ENCODE measurements around the gene FABP1. TPM values are rescaled to one million over a fixed set of nuclear protein-coding genes. Genes with fewer than 3 reads are reported as not detected.

FABP1 gene
- total and polyA plus RNA-seq, 2 donors (not counting 1 experiment from before 2014, with no cell fraction given), result not detected

DNA sequence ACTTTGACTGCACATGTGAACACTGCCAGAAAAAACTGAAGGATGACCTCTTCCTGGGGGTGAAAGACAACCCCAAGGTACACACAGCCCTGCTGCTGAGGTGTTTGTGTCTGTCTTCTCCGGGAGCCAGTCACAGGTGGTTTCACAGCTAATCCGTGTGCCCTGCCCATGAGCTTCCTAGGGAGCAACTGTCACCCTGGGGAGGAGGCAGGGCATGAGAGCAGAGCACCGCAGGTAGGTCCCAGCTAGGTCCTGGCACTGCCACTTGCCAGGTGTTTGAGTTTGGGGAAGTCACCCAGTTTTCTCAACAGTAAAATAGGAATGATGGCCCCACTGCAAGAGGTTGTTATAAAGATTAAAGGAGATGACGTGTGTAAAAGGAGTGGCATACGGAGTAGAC is 31.2 kb downstream of the FABP1 start:
- H3K36me3 ChIP-seq (ENCODE audit: control insufficient read depth, insufficient read depth, low read length), result no peaks in the 10 kb centered on the region
- H3K9ac ChIP-seq (ENCODE audit: insufficient read depth, low read length), result no peak overlapping the region
- H3K27me3 ChIP-seq (ENCODE audit: control insufficient read depth, insufficient read depth, low read length), result peaks cover 3% of the 10 kb centered on the region
- no peak overlapping the region for H3K27ac ChIP-seq (ENCODE audit: insufficient read depth, low read length)
- H2AFZ ChIP-seq (ENCODE audit: low read length), result no peak overlapping the region
- DNase-seq (ENCODE audit: low read depth in 2 of 2), result no peak
- H3K4me1 ChIP-seq (ENCODE audit: control insufficient read depth, extremely low read depth, insufficient read depth, low read length), result no peaks in the 10 kb centered on the region
- TF ChIP-seq EZH2 (IDR thresholded peaks at IDR 0.05; ENCODE audit: low read length, missing control alignments), result no peak
- TF ChIP-seq, protein P1, sequence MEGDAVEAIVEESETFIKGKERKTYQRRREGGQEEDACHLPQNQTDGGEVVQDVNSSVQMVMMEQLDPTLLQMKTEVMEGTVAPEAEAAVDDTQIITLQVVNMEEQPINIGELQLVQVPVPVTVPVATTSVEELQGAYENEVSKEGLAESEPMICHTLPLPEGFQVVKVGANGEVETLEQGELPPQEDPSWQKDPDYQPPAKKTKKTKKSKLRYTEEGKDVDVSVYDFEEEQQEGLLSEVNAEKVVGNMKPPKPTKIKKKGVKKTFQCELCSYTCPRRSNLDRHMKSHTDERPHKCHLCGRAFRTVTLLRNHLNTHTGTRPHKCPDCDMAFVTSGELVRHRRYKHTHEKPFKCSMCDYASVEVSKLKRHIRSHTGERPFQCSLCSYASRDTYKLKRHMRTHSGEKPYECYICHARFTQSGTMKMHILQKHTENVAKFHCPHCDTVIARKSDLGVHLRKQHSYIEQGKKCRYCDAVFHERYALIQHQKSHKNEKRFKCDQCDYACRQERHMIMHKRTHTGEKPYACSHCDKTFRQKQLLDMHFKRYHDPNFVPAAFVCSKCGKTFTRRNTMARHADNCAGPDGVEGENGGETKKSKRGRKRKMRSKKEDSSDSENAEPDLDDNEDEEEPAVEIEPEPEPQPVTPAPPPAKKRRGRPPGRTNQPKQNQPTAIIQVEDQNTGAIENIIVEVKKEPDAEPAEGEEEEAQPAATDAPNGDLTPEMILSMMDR (conservative IDR thresholded peaks at IDR 0.05 in 1 of 2, IDR thresholded peaks at IDR 0.05 in 1 of 2; ENCODE audit: low read depth in 1 of 2, low read length in 2 of 2), result no peak
- no peaks in the 10 kb centered on the region for H3K9me3 ChIP-seq (ENCODE audit: control insufficient read depth, insufficient read depth, low read depth, low read length)
- no peaks in the 10 kb centered on the region for H3K79me2 ChIP-seq (ENCODE audit: control insufficient read depth, insufficient read depth, low read length)
- no peaks in the 10 kb centered on the region for H4K20me1 ChIP-seq (ENCODE audit: control insufficient read depth, extremely low read depth, insufficient read depth, low read length)
- no peak overlapping the region for H3K4me3 ChIP-seq (replicated peaks in 1 of 4; ENCODE audit: control extremely low read depth in 1 of 4, insufficient read depth in 1 of 4, low read depth in 3 of 4, low read length in 4 of 4)
- H3K4me2 ChIP-seq (ENCODE audit: extremely low read depth, insufficient read depth, low read length), result no peak overlapping the region

- H3K4me3 ChIP-seq (replicated peaks in 1 of 4; ENCODE audit: control extremely low read depth in 1 of 4, insufficient read depth in 1 of 4, low read depth in 3 of 4, low read length in 4 of 4), result no peak overlapping the region
- no peaks in the 10 kb centered on the region for H4K20me1 ChIP-seq (ENCODE audit: control insufficient read depth, extremely low read depth, insufficient read depth, low read length)
- no peak for DNase-seq (ENCODE audit: low read depth in 2 of 2)
- peaks cover 3% of the 10 kb centered on the region for H3K27me3 ChIP-seq (ENCODE audit: control insufficient read depth, insufficient read depth, low read length)
- no peak overlapping the region for H3K4me2 ChIP-seq (ENCODE audit: extremely low read depth, insufficient read depth, low read length)
- H3K36me3 ChIP-seq (ENCODE audit: control insufficient read depth, insufficient read depth, low read length), result no peaks in the 10 kb centered on the region
- no peak overlapping the region for H3K9ac ChIP-seq (ENCODE audit: insufficient read depth, low read length)
- no peaks in the 10 kb centered on the region for H3K9me3 ChIP-seq (ENCODE audit: control insufficient read depth, insufficient read depth, low read depth, low read length)
- H2AFZ ChIP-seq (ENCODE audit: low read length), result no peak overlapping the region
- TF ChIP-seq, protein P1 (conservative IDR thresholded peaks at IDR 0.05 in 1 of 2, IDR thresholded peaks at IDR 0.05 in 1 of 2; ENCODE audit: low read depth in 1 of 2, low read length in 2 of 2), result no peak
- no peak for TF ChIP-seq EZH2 (IDR thresholded peaks at IDR 0.05; ENCODE audit: low read length, missing control alignments)
- no peak overlapping the region for H3K27ac ChIP-seq (ENCODE audit: insufficient read depth, low read length)
- no peaks in the 10 kb centered on the region for H3K79me2 ChIP-seq (ENCODE audit: control insufficient read depth, insufficient read depth, low read length)
- H3K4me1 ChIP-seq (ENCODE audit: control insufficient read depth, extremely low read depth, insufficient read depth, low read length), result no peaks in the 10 kb centered on the region
These were observed 32.8 kb downstream of the FABP1 start for GRCh38 chr2:88095022-88095421.

DNA sequence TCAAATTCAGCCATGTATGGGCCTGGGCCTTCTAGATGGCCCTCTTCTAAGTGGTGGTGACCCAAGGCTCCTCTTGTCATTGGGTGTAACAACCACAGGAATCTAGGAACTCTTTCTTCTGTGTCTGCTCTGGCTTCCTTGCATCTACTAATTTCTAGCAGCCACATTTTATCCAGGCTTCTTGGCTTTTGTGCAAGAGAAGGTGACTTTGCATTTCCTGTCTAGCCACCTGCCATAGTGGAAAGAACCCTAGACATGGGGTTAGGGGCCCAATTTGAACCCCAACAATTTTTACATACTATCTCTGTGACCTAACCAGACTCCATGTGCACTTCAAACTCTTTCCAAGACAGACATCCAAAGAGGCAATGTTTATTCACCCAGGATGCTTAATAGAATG is 35.1 kb downstream of the FABP1 start:
- no peak overlapping the region for H3K4me2 ChIP-seq (ENCODE audit: extremely low read depth, insufficient read depth, low read length)
- H3K79me2 ChIP-seq (ENCODE audit: control insufficient read depth, insufficient read depth, low read length), result no peaks in the 10 kb centered on the region
- H3K36me3 ChIP-seq (ENCODE audit: control insufficient read depth, insufficient read depth, low read length), result no peaks in the 10 kb centered on the region
- no peak overlapping the region for H3K27ac ChIP-seq (ENCODE audit: insufficient read depth, low read length)
- H3K9ac ChIP-seq (ENCODE audit: insufficient read depth, low read length), result no peak overlapping the region
- TF ChIP-seq, protein P1 (conservative IDR thresholded peaks at IDR 0.05 in 1 of 2, IDR thresholded peaks at IDR 0.05 in 1 of 2; ENCODE audit: low read depth in 1 of 2, low read length in 2 of 2), result no peak
- H3K4me3 ChIP-seq (replicated peaks in 1 of 4; ENCODE audit: control extremely low read depth in 1 of 4, insufficient read depth in 1 of 4, low read depth in 3 of 4, low read length in 4 of 4), result no peak overlapping the region
- H4K20me1 ChIP-seq (ENCODE audit: control insufficient read depth, extremely low read depth, insufficient read depth, low read length), result no peaks in the 10 kb centered on the region
- no peaks in the 10 kb centered on the region for H3K4me1 ChIP-seq (ENCODE audit: control insufficient read depth, extremely low read depth, insufficient read depth, low read length)
- H3K9me3 ChIP-seq (ENCODE audit: control insufficient read depth, insufficient read depth, low read depth, low read length), result no peaks in the 10 kb centered on the region
- no peak for DNase-seq (ENCODE audit: low read depth in 2 of 2)
- peaks cover 3% of the 10 kb centered on the region for H3K27me3 ChIP-seq (ENCODE audit: control insufficient read depth, insufficient read depth, low read length)
- no peak overlapping the region for H2AFZ ChIP-seq (ENCODE audit: low read length)

All from fibroblast of lung (primary cell).